Measurements from ENCODE around the gene SOAT1. TPM values are rescaled to one million over a fixed set of nuclear protein-coding genes. Genes with fewer than 3 reads are reported as not detected.

The SOAT1 gene
- total and polyA plus RNA-seq, 5 donors: 5.1 to 20.3 (median 18.2) TPM

GRCh38 chr1:179325836-179326235 is 32.2 kb downstream of the SOAT1 start:
- H3K27me3 ChIP-seq (ENCODE audit: control insufficient read depth, insufficient read depth): no peaks in the 10 kb centered on the region
- H3K27ac ChIP-seq (ENCODE audit: low read length): no peak overlapping the region
- 92% methylated on average over 2 of the region's 2 CpGs for WGBS
- intact Hi-C loops (cut with DNase I): no loop called here
- H3K4me3 ChIP-seq (ENCODE audit: low read length): no peak overlapping the region
- ATAC-seq (no peak), DNase-seq (no peak)
- H3K9me3 ChIP-seq (ENCODE audit: control insufficient read depth, low read length): no peaks in the 10 kb centered on the region
- no peaks in the 10 kb centered on the region for H3K4me1 ChIP-seq (ENCODE audit: control insufficient read depth, insufficient read depth, low read length)

GRCh38 chr1:179326746-179327145 is 33.1 kb downstream of the SOAT1 start:
- WGBS: 94% methylated on average over 3 of the region's 3 CpGs
- Histone ChIP-seq H3K27me3 (ENCODE audit: control insufficient read depth, insufficient read depth) (no peaks in the 10 kb centered on the region), H3K9me3 (ENCODE audit: control insufficient read depth, low read length) (no peaks in the 10 kb centered on the region), H3K27ac (ENCODE audit: low read length) (no peak overlapping the region), H3K4me1 (ENCODE audit: control insufficient read depth, insufficient read depth, low read length) (no peaks in the 10 kb centered on the region), H3K4me3 (ENCODE audit: low read length) (no peak overlapping the region)
- ATAC-seq (no peak), DNase-seq (no peak)
- intact Hi-C loops (cut with DNase I): no loop called here

GRCh38 chr1:179327196-179327595 is 33.6 kb downstream of the SOAT1 start:
- intact Hi-C loops (cut with DNase I): no loop called here
- Histone ChIP-seq H3K27me3 (ENCODE audit: control insufficient read depth, insufficient read depth) (no peaks in the 10 kb centered on the region), H3K4me3 (ENCODE audit: low read length) (no peak overlapping the region), H3K9me3 (ENCODE audit: control insufficient read depth, low read length) (no peaks in the 10 kb centered on the region), H3K27ac (ENCODE audit: low read length) (no peak overlapping the region), H3K4me1 (ENCODE audit: control insufficient read depth, insufficient read depth, low read length) (no peaks in the 10 kb centered on the region)
- ATAC-seq: no peak
- no peak for DNase-seq
- 88% methylated on average over 7 of the region's 7 CpGs for WGBS

- H3K27ac ChIP-seq (ENCODE audit: low read length): no peak overlapping the region
- DNase-seq (no peak), ATAC-seq (no peak)
- no peak overlapping the region for H3K4me3 ChIP-seq (ENCODE audit: low read length)
- intact Hi-C loops (cut with DNase I): no loop called here
- 62% methylated on average over 3 of the region's 3 CpGs for WGBS
- H3K27me3 ChIP-seq (ENCODE audit: control insufficient read depth, insufficient read depth): no peaks in the 10 kb centered on the region
- H3K9me3 ChIP-seq (ENCODE audit: control insufficient read depth, low read length): no peaks in the 10 kb centered on the region
- no peaks in the 10 kb centered on the region for H3K4me1 ChIP-seq (ENCODE audit: control insufficient read depth, insufficient read depth, low read length)
Observed at GRCh38 chr1:179327679-179328078, 34.1 kb downstream of the SOAT1 start.

- H3K9me3 ChIP-seq (ENCODE audit: control insufficient read depth, low read length): no peaks in the 10 kb centered on the region
- no peaks in the 10 kb centered on the region for H3K4me1 ChIP-seq (ENCODE audit: control insufficient read depth, insufficient read depth, low read length)
- no peak for DNase-seq
- WGBS: 71% methylated on average over 2 of the region's 2 CpGs
- no peak overlapping the region for H3K27ac ChIP-seq (ENCODE audit: low read length)
- no peak overlapping the region for H3K4me3 ChIP-seq (ENCODE audit: low read length)
- intact Hi-C loops (cut with DNase I): no loop called here
- ATAC-seq: no peak
- H3K27me3 ChIP-seq (ENCODE audit: control insufficient read depth, insufficient read depth): no peaks in the 10 kb centered on the region
Observed at GRCh38 chr1:179329862-179330261, 36.3 kb downstream of the SOAT1 start.

- no peaks in the 10 kb centered on the region for H3K27me3 ChIP-seq (ENCODE audit: control insufficient read depth, insufficient read depth)
- intact Hi-C loops (cut with DNase I): no loop called here
- DNase-seq: no peak
- no peak overlapping the region for H3K4me3 ChIP-seq (ENCODE audit: low read length)
- 96% methylated on average over 4 of the region's 4 CpGs for WGBS
- H3K9me3 ChIP-seq (ENCODE audit: control insufficient read depth, low read length): no peaks in the 10 kb centered on the region
- no peak for ATAC-seq
- no peaks in the 10 kb centered on the region for H3K4me1 ChIP-seq (ENCODE audit: control insufficient read depth, insufficient read depth, low read length)
- no peak overlapping the region for H3K27ac ChIP-seq (ENCODE audit: low read length)
Observed at GRCh38 chr1:179334440-179334839, 40.8 kb downstream of the SOAT1 start.

- WGBS: 90% methylated on average over 2 of the region's 2 CpGs
- DNase-seq: no peak
- intact Hi-C loops (cut with DNase I): no loop called here
- ATAC-seq: no peak
- Histone ChIP-seq H3K9me3 (ENCODE audit: control insufficient read depth, low read length) (no peaks in the 10 kb centered on the region), H3K4me1 (ENCODE audit: control insufficient read depth, insufficient read depth, low read length) (no peaks in the 10 kb centered on the region), H3K27me3 (ENCODE audit: control insufficient read depth, insufficient read depth) (no peaks in the 10 kb centered on the region), H3K27ac (ENCODE audit: low read length) (no peak overlapping the region), H3K4me3 (ENCODE audit: low read length) (no peak overlapping the region)
Observed at GRCh38 chr1:179337288-179337687, 43.7 kb downstream of the SOAT1 start.

GRCh38 chr1:179337942-179338560 is 44.5 kb downstream of the SOAT1 start:
- no peak overlapping the region for H3K4me3 ChIP-seq (ENCODE audit: low read length)
- no peak overlapping the region for H3K27ac ChIP-seq (ENCODE audit: low read length)
- DNase-seq: no peak
- 91% methylated on average over 5 of the region's 5 CpGs for WGBS
- no peak for ATAC-seq
- H3K4me1 ChIP-seq (ENCODE audit: control insufficient read depth, insufficient read depth, low read length): no peaks in the 10 kb centered on the region
- intact Hi-C loops (cut with DNase I): no loop called here
- no peaks in the 10 kb centered on the region for H3K27me3 ChIP-seq (ENCODE audit: control insufficient read depth, insufficient read depth)
- no peaks in the 10 kb centered on the region for H3K9me3 ChIP-seq (ENCODE audit: control insufficient read depth, low read length)

GRCh38 chr1:179340918-179341317 is 47.3 kb downstream of the SOAT1 start:
- WGBS: 90% methylated on average over 5 of the region's 5 CpGs
- H3K27me3 ChIP-seq (ENCODE audit: control insufficient read depth, insufficient read depth): no peaks in the 10 kb centered on the region
- ATAC-seq (no peak), DNase-seq (no peak)
- no peaks in the 10 kb centered on the region for H3K9me3 ChIP-seq (ENCODE audit: control insufficient read depth, low read length)
- no peaks in the 10 kb centered on the region for H3K4me1 ChIP-seq (ENCODE audit: control insufficient read depth, insufficient read depth, low read length)
- no peak overlapping the region for H3K4me3 ChIP-seq (ENCODE audit: low read length)
- intact Hi-C loops (cut with DNase I): no loop called here
- H3K27ac ChIP-seq (ENCODE audit: low read length): no peak overlapping the region

- WGBS: 82% methylated on average over 4 of the region's 4 CpGs
- H3K27ac ChIP-seq (ENCODE audit: low read length): no peak overlapping the region
- H3K4me1 ChIP-seq (ENCODE audit: control insufficient read depth, insufficient read depth, low read length): no peaks in the 10 kb centered on the region
- no peak for DNase-seq
- H3K9me3 ChIP-seq (ENCODE audit: control insufficient read depth, low read length): no peaks in the 10 kb centered on the region
- no peak for ATAC-seq
- H3K4me3 ChIP-seq (ENCODE audit: low read length): no peak overlapping the region
- no peaks in the 10 kb centered on the region for H3K27me3 ChIP-seq (ENCODE audit: control insufficient read depth, insufficient read depth)
- intact Hi-C loops (cut with DNase I): no loop called here
Observed at GRCh38 chr1:179341943-179342547, 48.4 kb downstream of the SOAT1 start.

- Histone ChIP-seq H3K4me1 (ENCODE audit: control insufficient read depth, insufficient read depth, low read length) (peaks cover 1% of the 10 kb centered on the region), H3K4me3 (ENCODE audit: low read length) (no peak overlapping the region), H3K27ac (ENCODE audit: low read length) (no peak overlapping the region), H3K9me3 (ENCODE audit: control insufficient read depth, low read length) (no peaks in the 10 kb centered on the region), H3K27me3 (ENCODE audit: control insufficient read depth, insufficient read depth) (no peaks in the 10 kb centered on the region)
- WGBS: 93% methylated on average over 4 of the region's 4 CpGs
- ATAC-seq: no peak
- no peak for DNase-seq
- intact Hi-C loops (cut with DNase I): no loop called here
Observed at GRCh38 chr1:179342740-179343404, 49.3 kb downstream of the SOAT1 start.
